ENCODE results near the gene SPTLC3. TPM values are rescaled to one million over a fixed set of nuclear protein-coding genes. Genes with fewer than 3 reads are reported as not detected.

The SPTLC3 gene
- polyA plus RNA-seq, 3 donors: 0.01 TPM; not detected in 2

DNA sequence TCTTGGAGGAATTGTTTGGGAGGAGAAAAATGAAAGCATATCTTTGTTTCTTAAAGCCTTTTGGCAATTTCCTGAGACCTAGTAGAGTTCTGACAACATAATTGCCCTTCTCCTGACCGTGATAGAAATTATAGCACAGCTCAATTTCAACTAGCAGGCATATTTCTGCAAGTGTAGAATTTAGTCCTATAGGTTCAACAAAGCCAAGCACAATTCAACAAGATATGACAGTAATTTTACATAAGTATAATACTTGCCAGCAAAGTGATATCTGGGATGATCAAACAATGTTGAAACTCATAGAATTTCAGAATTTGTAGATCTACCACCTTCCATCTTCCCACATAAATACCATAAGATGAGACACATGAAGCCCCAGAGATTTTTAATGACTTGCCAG lies 73.1 kb downstream of the SPTLC3 start:
- no CpG with 5 or more reads among the region's 1 CpG for WGBS (ENCODE audit: insufficient coverage)
- peaks cover 0 to 2% (median 0%) of the 10 kb centered on the region in 3 donors for H3K27me3 Mint-ChIP-seq (ENCODE audit: low read depth in 3 of 3)
- intact Hi-C loops (cut with micrococcal nuclease): no loop called here

DNA sequence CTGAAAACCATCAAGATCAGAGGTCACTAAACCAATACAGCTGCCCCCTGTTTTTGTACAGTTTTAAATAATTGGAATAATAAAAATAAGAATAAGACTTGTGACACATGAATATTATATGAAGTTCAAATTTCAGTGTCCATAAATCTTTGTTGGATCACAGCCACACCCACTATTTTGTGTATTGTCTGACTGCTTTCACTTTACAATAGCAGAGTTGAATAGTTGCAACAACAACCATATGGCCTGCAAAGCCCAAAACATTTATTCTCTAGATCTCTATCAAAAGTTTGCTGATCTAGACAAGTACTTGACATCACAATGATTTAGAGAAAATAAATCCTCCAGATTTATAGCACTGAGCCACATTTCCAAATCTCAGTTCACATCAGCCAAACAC lies 73.6 kb downstream of the SPTLC3 start:
- H3K27ac Mint-ChIP-seq: no peak overlapping the region
- intact Hi-C loops (cut with micrococcal nuclease): no loop called here
- peaks cover 0 to 2% (median 0%) of the 10 kb centered on the region in 3 donors for H3K27me3 Mint-ChIP-seq (ENCODE audit: low read depth in 3 of 3)

More for the DNA sequence above, 73.1 kb downstream of the SPTLC3 start:
- Histone ChIP-seq H3K36me3 (replicated peaks in 1 of 2; ENCODE audit: control insufficient read depth in 1 of 2, insufficient read depth in 2 of 2, low read length in 2 of 2) (no peaks in the 10 kb centered on the region), H3K27me3 (ENCODE audit: control insufficient read depth in 2 of 2, insufficient read depth in 2 of 2, low read length in 2 of 2) (no peaks in the 10 kb centered on the region), H2AFZ (ENCODE audit: insufficient read depth, low read depth, low read length, poor library complexity, severe bottlenecking) (no peak overlapping the region), H3K9ac (ENCODE audit: insufficient read depth, low read length, poor library complexity, severe bottlenecking) (no peak overlapping the region), H3K27ac (ENCODE audit: low read depth in 1 of 2, low read length in 2 of 2) (no peak overlapping the region), H3K4me1 (ENCODE audit: control insufficient read depth in 1 of 2, insufficient read depth in 2 of 2, low read length in 2 of 2) (no peaks in the 10 kb centered on the region), H3K9me3 (replicated peaks in 1 of 2; ENCODE audit: control insufficient read depth in 1 of 2, insufficient read depth in 1 of 2, low read length in 2 of 2) (no peaks in the 10 kb centered on the region), H3K79me2 (ENCODE audit: insufficient read depth, low read length) (no peaks in the 10 kb centered on the region), H3K4me2 (replicated peaks; ENCODE audit: extremely low read depth, low read length, poor library complexity, severe bottlenecking) (no peak overlapping the region), H4K20me1 (ENCODE audit: insufficient read depth, low read length) (no peaks in the 10 kb centered on the region), H3K4me3 (replicated peaks in 1 of 3; ENCODE audit: low read depth in 2 of 3, low read length in 3 of 3) (no peak overlapping the region)
- Mint-ChIP-seq H3K36me3 (no peaks in the 10 kb centered on the region), H3K4me3 (no peak overlapping the region), H3K4me1 (no peaks in the 10 kb centered on the region), H3K27ac (no peak overlapping the region), H3K9me3 (peaks cover 0 to 2% (median 0%) of the 10 kb centered on the region in 7 donors)
- TF ChIP-seq, protein P1, sequence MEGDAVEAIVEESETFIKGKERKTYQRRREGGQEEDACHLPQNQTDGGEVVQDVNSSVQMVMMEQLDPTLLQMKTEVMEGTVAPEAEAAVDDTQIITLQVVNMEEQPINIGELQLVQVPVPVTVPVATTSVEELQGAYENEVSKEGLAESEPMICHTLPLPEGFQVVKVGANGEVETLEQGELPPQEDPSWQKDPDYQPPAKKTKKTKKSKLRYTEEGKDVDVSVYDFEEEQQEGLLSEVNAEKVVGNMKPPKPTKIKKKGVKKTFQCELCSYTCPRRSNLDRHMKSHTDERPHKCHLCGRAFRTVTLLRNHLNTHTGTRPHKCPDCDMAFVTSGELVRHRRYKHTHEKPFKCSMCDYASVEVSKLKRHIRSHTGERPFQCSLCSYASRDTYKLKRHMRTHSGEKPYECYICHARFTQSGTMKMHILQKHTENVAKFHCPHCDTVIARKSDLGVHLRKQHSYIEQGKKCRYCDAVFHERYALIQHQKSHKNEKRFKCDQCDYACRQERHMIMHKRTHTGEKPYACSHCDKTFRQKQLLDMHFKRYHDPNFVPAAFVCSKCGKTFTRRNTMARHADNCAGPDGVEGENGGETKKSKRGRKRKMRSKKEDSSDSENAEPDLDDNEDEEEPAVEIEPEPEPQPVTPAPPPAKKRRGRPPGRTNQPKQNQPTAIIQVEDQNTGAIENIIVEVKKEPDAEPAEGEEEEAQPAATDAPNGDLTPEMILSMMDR (IDR thresholded peaks at IDR 0.05): no peak
- no peak for DNase-seq

More for the DNA sequence above, 73.6 kb downstream of the SPTLC3 start:
- Histone ChIP-seq H3K27ac (ENCODE audit: low read depth in 1 of 2, low read length in 2 of 2) (no peak overlapping the region), H3K4me2 (replicated peaks; ENCODE audit: extremely low read depth, low read length, poor library complexity, severe bottlenecking) (no peak overlapping the region), H3K9me3 (replicated peaks in 1 of 2; ENCODE audit: control insufficient read depth in 1 of 2, insufficient read depth in 1 of 2, low read length in 2 of 2) (no peaks in the 10 kb centered on the region), H3K4me1 (ENCODE audit: control insufficient read depth in 1 of 2, insufficient read depth in 2 of 2, low read length in 2 of 2) (no peaks in the 10 kb centered on the region), H3K79me2 (ENCODE audit: insufficient read depth, low read length) (no peaks in the 10 kb centered on the region), H3K9ac (ENCODE audit: insufficient read depth, low read length, poor library complexity, severe bottlenecking) (no peak overlapping the region), H4K20me1 (ENCODE audit: insufficient read depth, low read length) (no peaks in the 10 kb centered on the region), H2AFZ (ENCODE audit: insufficient read depth, low read depth, low read length, poor library complexity, severe bottlenecking) (no peak overlapping the region), H3K27me3 (ENCODE audit: control insufficient read depth in 2 of 2, insufficient read depth in 2 of 2, low read length in 2 of 2) (no peaks in the 10 kb centered on the region), H3K36me3 (replicated peaks in 1 of 2; ENCODE audit: control insufficient read depth in 1 of 2, insufficient read depth in 2 of 2, low read length in 2 of 2) (no peaks in the 10 kb centered on the region), H3K4me3 (replicated peaks in 1 of 3; ENCODE audit: low read depth in 2 of 3, low read length in 3 of 3) (no peak overlapping the region)
- no peak for DNase-seq
- Mint-ChIP-seq H3K9me3 (peaks cover 0 to 3% (median 0%) of the 10 kb centered on the region in 7 donors), H3K4me1 (no peaks in the 10 kb centered on the region), H3K4me3 (no peak overlapping the region), H3K36me3 (no peaks in the 10 kb centered on the region)
- TF ChIP-seq, protein P1 (IDR thresholded peaks at IDR 0.05): no peak

All from CD14-positive monocyte (primary cell).